Subcutaneous adipose tissue (tissue), 4 donors: ENCODE data around the gene TBXA2R. TPM values are rescaled to one million over a fixed set of nuclear protein-coding genes. Genes with fewer than 3 reads are reported as not detected.

Source experiments
- CTCF ChIP-seq: fragments of 450-650 bp; IDR thresholded peaks from one replicate; pipeline ENCODE4 v1.5.1; 2016; ENCODE audit warnings: low read depth, mild to moderate bottlenecking, control low read depth, antibody characterized with exemption, moderate library complexity
- total RNA-seq, 4 donors: library from RNA; depleted of rRNA; stranded (reverse); fragments of >200 nt; gene quantifications; one replicate each; pipeline ENCODE4 v1.1.0, GENCODE V29; 2016

TBXA2R gene
- total RNA-seq, 4 donors from 2014 or later, result 0.34 to 4.0 TPM; not detected in 2

GRCh38 chr19:3620817-3621547 lies 14.3 kb upstream of the TBXA2R start:
- no peak for TF ChIP-seq CTCF

GRCh38 chr19:3620145-3620816 lies 13.6 kb upstream of the TBXA2R start:
- TF ChIP-seq CTCF, result no peak

- TF ChIP-seq CTCF, result no peak
These were observed 12.9 kb upstream of the TBXA2R start for GRCh38 chr19:3619631-3620012.

- TF ChIP-seq CTCF, result no peak
These were observed 12.3 kb upstream of the TBXA2R start for GRCh38 chr19:3618811-3619630.

- TF ChIP-seq CTCF, result no peak
These were observed 11.6 kb upstream of the TBXA2R start for GRCh38 chr19:3618144-3618810.

- no peak for TF ChIP-seq CTCF
These were observed 10.8 kb upstream of the TBXA2R start for GRCh38 chr19:3617463-3617862.
